ENCODE results near the gene TEX264. TPM values are rescaled to one million over a fixed set of nuclear protein-coding genes. Genes with fewer than 3 reads are reported as not detected.

Gene TEX264
- total and polyA plus RNA-seq, 8 donors, result 18.7 to 73.0 (median 37.3) TPM

- Histone ChIP-seq H3K4me1 (peaks cover 41 to 69% (median 58%) of the 10 kb centered on the region in 4 donors), H3K4me3 (peak overlapping the region; percentile 63 to 99 (median 80)), H3K9me3 (no peaks in the 10 kb centered on the region), H3K27me3 (no peaks in the 10 kb centered on the region), H3K27ac (peak overlapping the region; percentile 88 to 97 (median 94)), H3K36me3 (peaks cover 8 to 29% (median 28%) of the 10 kb centered on the region in 4 donors)
- TF ChIP-seq POLR2A (IDR thresholded peaks at IDR 0.05) (no peak), POLR2AphosphoS5 (IDR thresholded peaks at IDR 0.05) (peak in 2 of 3 donors; percentile 60 to 73), EP300 (IDR thresholded peaks at IDR 0.05) (no peak)
- 6 to 18% (median 8%) methylated on average over 11 to 40 of the region's 40 CpGs for WGBS, 5 donors
- intact Hi-C loops (cut with DNase I; ENCODE audit: low total_unique reads), result no loop called here
- DNase-seq, result peak; percentile 76 to 89
Measured at GRCh38 chr3:51671734-51672475, 853 bp downstream of the TEX264 start.

GRCh38 chr3:51673181-51673801, 2.2 kb downstream of the TEX264 start:
- H3K4me3 ChIP-seq, result peak overlapping the region in 1 of 4 donors; percentile 3
- peaks cover 8 to 42% (median 42%) of the 10 kb centered on the region in 4 donors for H3K36me3 ChIP-seq
- peak overlapping the region in 1 of 5 donors; percentile 46 for H3K27ac ChIP-seq
- H3K4me1 ChIP-seq, result peaks cover 41 to 78% (median 63%) of the 10 kb centered on the region in 4 donors
- no peaks in the 10 kb centered on the region for H3K27me3 ChIP-seq
- H3K9me3 ChIP-seq, result no peaks in the 10 kb centered on the region
- DNase-seq, result peak in 1 of 2 donors; percentile 19
- no peak for TF ChIP-seq POLR2AphosphoS5 (IDR thresholded peaks at IDR 0.05)
- no peak for TF ChIP-seq CTCF (IDR thresholded peaks at IDR 0.05)
- TF ChIP-seq POLR2A (IDR thresholded peaks at IDR 0.05), result no peak
- TF ChIP-seq EP300 (IDR thresholded peaks at IDR 0.05), result no peak
- 75 to 89% (median 83%) methylated on average over 4 of the region's 4 CpGs for WGBS, 5 donors
- intact Hi-C loops (cut with DNase I; ENCODE audit: low total_unique reads), result no loop called here

- 86 to 94% (median 89%) methylated on average over 14 of the region's 14 CpGs for WGBS, 5 donors
- intact Hi-C loops (cut with DNase I; ENCODE audit: low total_unique reads), result no loop called here
- Histone ChIP-seq H3K9me3 (no peaks in the 10 kb centered on the region), H3K4me1 (peaks cover 38 to 80% (median 59%) of the 10 kb centered on the region in 4 donors), H3K36me3 (peaks cover 8 to 50% (median 46%) of the 10 kb centered on the region in 4 donors), H3K27me3 (no peaks in the 10 kb centered on the region), H3K4me3 (no peak overlapping the region), H3K27ac (peak overlapping the region in 1 of 5 donors; percentile 46)
- TF ChIP-seq POLR2A (IDR thresholded peaks at IDR 0.05) (no peak), EP300 (IDR thresholded peaks at IDR 0.05) (no peak), POLR2AphosphoS5 (IDR thresholded peaks at IDR 0.05) (no peak), CTCF (IDR thresholded peaks at IDR 0.05) (no peak)
- peak in 1 of 2 donors; percentile 24 for DNase-seq
Measured at GRCh38 chr3:51673802-51674654, 3.0 kb downstream of the TEX264 start.

GRCh38 chr3:51675201-51675611, 4.2 kb downstream of the TEX264 start:
- no peak overlapping the region for H3K4me3 ChIP-seq
- TF ChIP-seq POLR2A (IDR thresholded peaks at IDR 0.05), result no peak
- TF ChIP-seq CTCF (IDR thresholded peaks at IDR 0.05), result no peak
- TF ChIP-seq POLR2AphosphoS5 (IDR thresholded peaks at IDR 0.05), result no peak
- TF ChIP-seq EP300 (IDR thresholded peaks at IDR 0.05), result no peak
- H3K9me3 ChIP-seq, result no peaks in the 10 kb centered on the region
- DNase-seq, result no peak
- no peak overlapping the region for H3K27ac ChIP-seq
- peaks cover 27 to 77% (median 48%) of the 10 kb centered on the region in 4 donors for H3K4me1 ChIP-seq
- intact Hi-C loops (cut with DNase I; ENCODE audit: low total_unique reads), result no loop called here
- H3K27me3 ChIP-seq, result no peaks in the 10 kb centered on the region
- WGBS, 5 donors, result 57 to 88% (median 79%) methylated on average over 2 of the region's 2 CpGs
- H3K36me3 ChIP-seq, result peaks cover 8 to 61% (median 55%) of the 10 kb centered on the region in 4 donors

Data from stomach (tissue), 9 donors.